Stimulated activated CD4-positive, alpha-beta T cell treated with anti-CD3 and anti-CD28 coated beads, Interleukin-12 subunit alpha, Interleukin-12 subunit beta, amount 100 ng/mL, for 4 hours (primary cell): ENCODE measurements around the gene AZU1.
"Not testable (repeated sequence)": the region's sequence is repeated elsewhere in the genome, so short reads cannot be mapped to it uniquely, and the experiment has no call there.

Experiments
- DNase-seq: peaks from one replicate; pipeline ENCODE4 v3.0.0-alpha.2; 2020

AZU1 gene

DNA sequence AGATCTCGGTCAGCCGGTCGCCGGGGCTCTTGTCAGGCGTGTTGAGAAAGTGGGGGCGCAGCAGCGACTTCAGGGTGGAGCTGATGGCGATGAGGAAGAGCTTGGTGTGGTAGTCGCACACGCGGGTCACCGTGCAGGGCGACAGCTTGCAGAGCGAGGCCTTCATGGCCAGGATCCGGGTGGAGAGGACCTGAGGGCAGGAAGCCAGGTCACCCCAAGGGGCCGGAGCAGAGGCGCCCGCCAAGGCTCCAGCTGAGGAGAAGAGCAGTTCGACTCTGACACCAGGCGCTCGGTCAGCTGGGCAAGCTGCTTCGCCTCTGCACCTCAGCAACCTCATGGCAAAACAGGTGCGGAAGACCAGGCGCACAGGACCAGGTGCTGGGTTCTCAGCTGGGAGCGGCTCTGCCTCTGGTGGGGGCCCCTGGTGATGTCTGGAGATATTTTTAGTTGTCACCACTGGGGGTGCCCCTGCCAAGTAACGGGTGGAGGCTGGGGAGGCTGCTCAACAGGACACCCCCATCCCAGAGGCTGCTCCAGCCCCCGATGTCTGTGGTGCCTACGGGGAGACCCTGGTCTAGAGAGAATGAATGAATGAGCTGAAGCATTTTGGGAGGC lies 47.7 kb downstream of the AZU1 start:
- no peak for DNase-seq

DNA sequence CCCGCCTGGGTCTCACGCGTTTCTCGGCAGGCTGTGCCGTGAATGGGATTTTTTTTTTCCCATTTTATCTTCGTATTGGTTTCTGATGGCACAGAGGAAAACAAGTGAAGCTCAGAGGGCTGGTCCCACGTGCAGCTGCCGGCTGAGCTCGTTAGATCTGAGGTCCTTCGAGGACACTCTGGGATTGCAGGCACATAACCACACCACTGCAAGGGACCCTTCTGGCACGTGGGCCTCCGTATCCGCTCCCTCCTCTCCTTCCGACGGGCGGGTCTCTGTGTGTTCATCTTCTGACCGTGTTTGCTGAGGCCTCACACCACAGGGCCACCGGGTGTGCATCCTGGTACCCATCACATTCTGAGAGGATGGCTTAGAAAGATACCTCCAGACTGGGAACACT lies 48.5 kb downstream of the AZU1 start:
- DNase-seq: no peak

DNA sequence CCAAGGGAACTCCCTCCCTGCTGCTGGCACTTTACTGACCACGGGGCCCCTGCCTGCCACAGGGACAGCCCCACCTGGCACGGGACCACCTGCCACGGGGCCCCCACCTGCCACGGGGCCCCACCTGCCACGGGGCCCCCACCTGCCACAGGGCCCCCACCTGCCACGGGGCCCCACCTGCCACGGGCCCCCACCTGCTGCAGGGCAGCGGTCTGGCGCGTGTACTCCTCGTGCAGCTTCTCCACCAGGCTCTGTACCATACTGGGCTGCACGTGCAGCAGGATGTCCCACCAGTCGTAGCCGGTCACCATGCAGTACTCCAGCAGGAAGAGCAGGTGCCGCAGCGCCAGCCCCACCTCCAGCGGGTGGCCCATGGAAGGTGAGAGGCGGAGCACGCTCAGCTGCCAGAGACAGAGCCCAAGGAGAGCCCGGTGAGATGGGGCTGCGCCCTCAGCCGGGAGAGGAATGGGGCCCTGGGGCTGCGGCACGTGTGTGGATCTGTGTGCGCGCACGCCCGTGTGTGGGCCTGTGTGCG lies 49.2 kb downstream of the AZU1 start:
- DNase-seq: no peak

DNA sequence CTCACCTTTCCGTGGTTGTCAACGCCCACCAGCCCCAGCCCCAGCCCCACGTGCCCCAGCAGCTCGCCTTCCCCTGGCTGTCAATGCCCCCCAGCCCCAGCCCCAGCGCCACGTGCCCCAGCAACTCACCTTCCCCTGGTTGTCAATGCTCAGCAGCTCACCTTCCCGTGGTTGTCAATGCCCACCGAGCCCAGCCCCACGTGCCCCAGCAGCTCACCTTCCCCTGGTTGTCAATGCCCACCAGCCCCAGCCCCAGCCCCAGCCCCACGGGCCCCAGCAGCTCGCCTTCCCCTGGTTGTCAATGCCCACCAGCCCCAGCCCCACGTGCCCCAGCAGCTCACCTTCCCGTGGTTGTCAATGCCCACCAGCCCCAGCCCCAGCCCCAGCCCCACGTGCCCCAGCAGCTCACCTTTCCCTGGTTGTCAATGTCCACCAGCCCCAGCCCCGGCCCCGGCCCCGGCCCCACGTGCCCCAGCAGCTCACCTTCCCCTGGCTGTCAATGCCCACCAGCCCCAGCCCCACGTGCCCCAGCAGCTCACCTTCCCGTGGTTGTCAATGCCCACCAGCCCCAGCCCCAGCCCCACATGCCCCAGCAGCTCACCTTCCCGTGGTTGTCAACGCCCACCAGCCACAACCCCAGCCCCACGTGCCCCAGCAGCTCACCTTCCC lies 50.5 kb downstream of the AZU1 start:
- not testable (repeated sequence) for DNase-seq

DNA sequence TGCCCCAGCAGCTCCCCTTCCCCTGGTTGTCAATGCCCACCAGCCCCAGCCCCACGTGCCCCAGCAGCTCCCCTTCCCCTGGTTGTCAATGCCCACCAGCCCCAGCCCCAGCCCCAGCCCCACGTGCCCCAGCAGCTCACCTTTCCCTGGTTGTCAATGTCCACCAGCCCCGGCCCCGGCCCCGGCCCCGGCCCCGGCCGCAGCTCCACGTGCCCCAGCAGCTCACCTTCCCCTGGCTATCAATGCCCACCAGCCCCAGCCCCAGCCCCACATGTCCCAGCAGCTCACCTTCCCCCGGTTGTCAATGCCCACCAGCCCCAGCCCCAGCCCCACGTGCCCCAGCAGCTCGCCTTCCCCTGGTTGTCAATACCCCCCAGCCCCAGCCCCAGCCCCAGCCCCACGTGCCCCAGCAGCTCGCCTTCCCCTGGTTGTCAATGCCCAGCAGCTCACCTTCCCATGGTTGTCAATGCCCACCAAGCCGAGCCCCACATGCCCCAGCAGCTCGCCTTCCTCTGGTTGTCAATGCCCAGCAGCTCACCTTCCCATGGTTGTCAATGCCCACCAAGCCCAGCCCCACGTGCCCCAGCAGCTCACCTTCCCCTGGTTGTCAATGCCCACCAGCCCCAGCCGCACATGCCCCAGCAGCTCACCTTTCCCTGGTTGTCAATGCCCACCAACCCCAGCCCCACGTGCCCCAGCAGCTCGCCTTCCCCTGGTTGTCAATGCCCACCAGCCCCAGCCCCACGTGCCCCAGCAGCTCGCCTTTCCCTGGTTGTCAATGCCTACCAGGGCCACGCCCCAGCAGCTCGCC lies 51.3 kb downstream of the AZU1 start:
- not testable (repeated sequence) for DNase-seq

DNA sequence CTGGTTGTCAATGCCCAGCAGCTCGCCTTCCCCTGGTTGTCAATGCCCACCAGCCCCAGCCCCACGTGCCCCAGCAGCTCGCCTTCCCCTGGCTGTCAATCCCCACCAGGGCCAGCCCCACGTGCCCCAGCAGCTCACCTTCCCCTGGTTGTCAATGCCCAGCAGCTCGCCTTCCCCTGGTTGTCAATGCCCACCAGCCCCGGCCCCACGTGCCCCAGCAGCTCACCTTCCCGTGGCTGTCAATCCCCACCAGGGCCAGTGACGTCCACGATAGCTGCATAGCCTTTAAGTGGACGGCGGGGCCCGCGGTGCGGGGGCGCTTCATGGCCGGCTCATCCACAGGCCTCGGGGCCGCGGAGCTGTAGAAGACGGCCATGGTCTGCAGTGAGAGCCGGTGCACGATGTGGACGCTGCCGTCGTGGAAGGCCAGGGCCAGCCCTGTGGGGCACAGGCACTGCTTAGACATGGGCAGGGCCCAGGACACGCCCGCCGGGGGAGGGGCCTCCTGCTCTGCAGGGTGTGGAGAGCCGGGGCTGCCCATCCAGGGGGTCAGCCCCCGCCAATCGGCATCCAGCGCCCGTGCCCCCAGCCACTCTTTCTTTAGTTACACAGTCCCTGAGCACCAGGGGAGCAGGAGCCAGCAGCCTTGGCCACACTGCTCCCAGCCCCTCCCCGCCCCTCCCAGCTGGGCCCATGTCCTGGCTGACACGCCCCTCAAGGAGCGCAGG lies 52.2 kb downstream of the AZU1 start:
- no peak for DNase-seq
